ENCODE results near the gene MVK.

Gene MVK

GRCh38 chr12:109553906-109554500 is 19.6 kb upstream of the MVK start:
- DNase-seq (ENCODE audit: extremely low read depth, low read depth): no peak
- no peak for TF ChIP-seq CTCF (IDR thresholded peaks at IDR 0.05; ENCODE audit: low read depth, low read length)

- no peak for TF ChIP-seq CTCF (IDR thresholded peaks at IDR 0.05; ENCODE audit: low read depth, low read length)
Observed at GRCh38 chr12:109554761-109555160, 18.8 kb upstream of the MVK start.

GRCh38 chr12:109555431-109556315 is 17.9 kb upstream of the MVK start:
- TF ChIP-seq CTCF (IDR thresholded peaks at IDR 0.05; ENCODE audit: low read depth, low read length): no peak
- DNase-seq (ENCODE audit: extremely low read depth, low read depth): no peak

More at GRCh38 chr12:109554761-109555160, 18.8 kb upstream of the MVK start:
- no peak for DNase-seq (ENCODE audit: extremely low read depth, low read depth)

- no peak for DNase-seq (ENCODE audit: extremely low read depth, low read depth)
- no peak for TF ChIP-seq CTCF (IDR thresholded peaks at IDR 0.05; ENCODE audit: low read depth, low read length)
Observed at GRCh38 chr12:109557200-109557599, 16.4 kb upstream of the MVK start.

- TF ChIP-seq CTCF (IDR thresholded peaks at IDR 0.05; ENCODE audit: low read depth, low read length): no peak
- DNase-seq (ENCODE audit: extremely low read depth, low read depth): no peak
Observed at GRCh38 chr12:109557805-109558204, 15.8 kb upstream of the MVK start.

- TF ChIP-seq CTCF (IDR thresholded peaks at IDR 0.05; ENCODE audit: low read depth, low read length): no peak
- DNase-seq (ENCODE audit: extremely low read depth, low read depth): no peak
Observed at GRCh38 chr12:109558374-109559199, 15.0 kb upstream of the MVK start.

GRCh38 chr12:109559200-109559505 is 14.4 kb upstream of the MVK start:
- TF ChIP-seq CTCF (IDR thresholded peaks at IDR 0.05; ENCODE audit: low read depth, low read length): no peak

More at GRCh38 chr12:109559200-109559505, 14.4 kb upstream of the MVK start:
- DNase-seq (ENCODE audit: extremely low read depth, low read depth): no peak
